Brain microvascular endothelial cell (primary cell): ENCODE data around the gene CACNA1D.

ENCODE experiments used
- DNase-seq: peaks from one replicate; pipeline ENCODE4 v3.0.0-alpha.2; 2020
- H3K27ac ChIP-seq: fragments of 250-450 bp; sonication (Bioruptor Pico); 2 replicates; pipeline ENCODE4 v1.5.1; 2020; ENCODE audit warnings: mild to moderate bottlenecking, moderate library complexity
- H3K27me3 ChIP-seq: fragments of 250-450 bp; sonication (Bioruptor Pico); replicated peaks from 2 replicates; pipeline ENCODE4 v1.5.1; 2020; ENCODE audit warnings: mild to moderate bottlenecking
- H3K36me3 ChIP-seq: fragments of 250-450 bp; sonication (Bioruptor Pico); replicated peaks from 2 replicates; pipeline ENCODE4 v1.5.1; 2020; ENCODE audit warnings: mild to moderate bottlenecking
- H3K4me3 ChIP-seq: 2 replicates; pipeline ENCODE4 v1.5.1; 2011; ENCODE audit warnings: low read depth, mild to moderate bottlenecking, control low read depth, low read length, moderate library complexity
- in situ Hi-C: cut with HindIII; loops from 2 replicates; pipeline ENCODE4 v1.10.0; 2017; ENCODE audit warnings: low sequenced_read_pairs, low pct_ligation_motif_present
- TF ChIP-seq, protein P1 (sequence below): IDR thresholded peaks from 2 replicates; pipeline ENCODE4 v1.5.1; 2011; ENCODE audit warnings: low read depth, mild to moderate bottlenecking, moderate library complexity, low read length, control low read depth, inconsistent platforms; ENCODE audit errors: missing control alignments

CACNA1D gene

DNA sequence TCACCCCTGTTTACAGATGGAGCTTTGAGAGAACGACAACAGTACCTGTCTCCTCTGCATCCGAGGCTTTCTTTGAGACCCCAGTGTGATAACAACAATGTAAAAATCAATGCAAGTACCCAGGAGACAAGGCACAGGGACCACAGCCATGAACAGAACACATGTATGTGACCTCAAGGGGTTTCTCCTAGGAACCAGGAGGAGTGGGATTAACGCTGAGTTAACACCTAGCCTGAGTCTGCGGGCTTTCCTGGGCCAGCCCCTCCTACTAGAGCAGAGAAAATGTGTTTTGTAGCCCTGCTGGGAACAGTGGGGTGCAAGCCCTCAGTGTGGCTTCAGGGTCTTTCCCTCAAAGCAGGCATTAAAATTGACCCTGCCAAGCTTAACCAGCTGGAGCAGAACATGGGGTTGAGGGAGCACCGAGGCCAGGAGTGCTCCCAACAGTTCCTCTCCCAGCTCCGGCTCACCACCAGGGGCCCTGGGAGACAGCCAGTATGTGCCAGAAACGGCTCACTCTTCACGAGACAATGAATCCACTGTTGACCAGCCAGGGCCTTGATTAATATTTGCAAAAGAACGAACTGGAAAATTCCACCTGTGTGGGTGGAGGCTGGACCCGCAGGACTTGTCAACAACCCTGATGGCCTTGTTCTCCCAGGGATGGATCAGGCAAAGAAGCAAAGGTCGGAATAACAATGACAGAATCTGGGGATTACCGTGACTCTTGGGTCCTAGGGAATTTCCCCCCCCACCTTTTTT lies 348.2 kb downstream of the CACNA1D start:
- in situ Hi-C loops, result no loop called here
- TF ChIP-seq, protein P1, sequence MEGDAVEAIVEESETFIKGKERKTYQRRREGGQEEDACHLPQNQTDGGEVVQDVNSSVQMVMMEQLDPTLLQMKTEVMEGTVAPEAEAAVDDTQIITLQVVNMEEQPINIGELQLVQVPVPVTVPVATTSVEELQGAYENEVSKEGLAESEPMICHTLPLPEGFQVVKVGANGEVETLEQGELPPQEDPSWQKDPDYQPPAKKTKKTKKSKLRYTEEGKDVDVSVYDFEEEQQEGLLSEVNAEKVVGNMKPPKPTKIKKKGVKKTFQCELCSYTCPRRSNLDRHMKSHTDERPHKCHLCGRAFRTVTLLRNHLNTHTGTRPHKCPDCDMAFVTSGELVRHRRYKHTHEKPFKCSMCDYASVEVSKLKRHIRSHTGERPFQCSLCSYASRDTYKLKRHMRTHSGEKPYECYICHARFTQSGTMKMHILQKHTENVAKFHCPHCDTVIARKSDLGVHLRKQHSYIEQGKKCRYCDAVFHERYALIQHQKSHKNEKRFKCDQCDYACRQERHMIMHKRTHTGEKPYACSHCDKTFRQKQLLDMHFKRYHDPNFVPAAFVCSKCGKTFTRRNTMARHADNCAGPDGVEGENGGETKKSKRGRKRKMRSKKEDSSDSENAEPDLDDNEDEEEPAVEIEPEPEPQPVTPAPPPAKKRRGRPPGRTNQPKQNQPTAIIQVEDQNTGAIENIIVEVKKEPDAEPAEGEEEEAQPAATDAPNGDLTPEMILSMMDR, result peak; percentile 50

DNA sequence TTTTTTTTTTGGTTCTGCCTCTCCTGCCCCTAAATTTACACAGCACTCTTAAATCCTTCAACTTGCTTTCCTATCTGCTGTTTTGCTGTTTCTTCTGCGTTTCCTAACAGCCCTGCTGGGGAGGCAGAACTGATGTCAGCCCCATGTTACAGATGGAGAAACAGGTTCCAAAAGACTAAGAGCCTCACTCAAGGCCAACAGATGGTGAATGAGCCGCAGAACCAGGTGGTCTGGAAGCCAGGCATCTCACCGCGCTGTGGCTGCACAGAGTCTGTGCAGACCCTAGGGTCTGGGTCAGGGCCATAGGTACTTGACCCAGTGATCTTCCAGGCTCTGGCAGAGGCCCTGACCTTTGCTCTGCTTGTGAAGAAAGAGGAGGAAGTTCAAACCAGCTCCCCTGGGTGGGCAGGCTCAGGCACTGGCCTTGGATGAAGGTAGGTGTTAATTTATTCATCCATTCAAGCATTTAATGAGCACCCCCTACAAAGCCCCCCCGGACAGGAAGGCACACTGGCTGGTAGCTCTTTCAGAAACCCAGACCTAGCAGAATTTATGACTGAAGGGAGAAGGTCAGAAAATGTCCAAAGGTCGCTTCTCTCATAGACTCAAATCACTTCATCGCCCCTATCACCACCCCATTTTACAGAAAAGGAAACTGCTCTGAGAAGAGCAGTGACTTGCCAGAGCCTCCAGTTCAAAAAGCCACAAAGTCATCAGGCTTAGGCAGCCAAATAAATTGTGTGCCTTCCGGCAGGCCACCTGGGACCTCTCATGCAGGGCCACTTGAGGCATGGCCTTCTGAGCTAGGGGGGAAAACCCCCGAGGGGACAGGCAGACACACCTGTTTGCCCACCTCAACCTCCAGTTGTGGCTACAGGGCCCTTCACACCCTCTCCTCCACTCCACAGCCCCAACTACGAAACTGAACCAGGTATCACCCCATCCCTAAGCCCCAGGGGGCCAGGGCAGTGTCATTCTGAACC lies 349.1 kb downstream of the CACNA1D start:
- Histone ChIP-seq H3K4me3 (no peak overlapping the region), H3K36me3 (no peaks in the 10 kb centered on the region), H3K27me3 (peaks cover 20% of the 10 kb centered on the region), H3K27ac (no peak overlapping the region)
- DNase-seq, result no peak
- TF ChIP-seq, protein P1, result no peak
- in situ Hi-C loops, result no loop called here

More for the DNA sequence above, 348.2 kb downstream of the CACNA1D start:
- H3K36me3 ChIP-seq, result no peaks in the 10 kb centered on the region
- H3K27me3 ChIP-seq, result peaks cover 18% of the 10 kb centered on the region
- DNase-seq, result peak; percentile 7
- no peak overlapping the region for H3K27ac ChIP-seq
- H3K4me3 ChIP-seq, result no peak overlapping the region

DNA sequence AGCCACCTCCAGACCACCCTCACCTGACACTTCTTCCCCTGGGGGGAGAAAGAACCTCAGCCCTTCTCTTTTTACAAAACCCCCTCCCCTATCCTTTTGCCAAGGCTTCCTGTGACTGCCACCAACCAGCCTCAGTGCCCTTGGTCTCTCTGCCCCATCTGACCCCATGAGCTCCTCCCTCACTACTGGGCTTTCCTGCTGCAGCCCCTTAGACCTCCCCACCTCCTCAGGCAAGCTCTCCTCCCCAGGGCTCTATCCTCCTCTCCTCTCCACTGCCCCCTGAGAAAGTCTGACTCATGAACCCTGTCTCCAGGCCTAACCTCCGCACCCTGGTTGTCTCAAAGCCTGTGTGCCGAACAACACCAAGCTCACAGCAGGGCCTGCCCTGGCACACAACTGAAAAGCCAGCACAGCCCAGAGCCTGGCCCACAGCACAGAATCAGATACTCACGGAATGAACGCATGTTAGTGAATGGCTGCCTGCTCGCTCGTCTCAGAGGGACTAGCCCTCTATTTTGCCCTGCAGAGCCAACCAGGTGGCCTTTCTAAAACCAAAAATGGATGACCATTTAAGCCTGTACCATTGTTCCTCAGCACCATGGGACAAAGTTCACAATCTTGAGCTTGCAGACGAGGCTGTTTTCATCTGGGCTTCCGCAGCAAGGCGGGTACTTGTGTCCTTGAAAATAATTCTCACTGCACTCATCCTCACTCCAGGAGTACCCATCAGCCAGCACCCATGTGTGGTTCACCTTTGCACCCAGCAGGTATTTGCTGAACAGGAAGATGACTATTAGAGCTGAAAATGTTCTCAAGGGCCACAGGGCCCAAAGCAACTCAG lies 350.1 kb downstream of the CACNA1D start:
- H3K4me3 ChIP-seq, result no peak overlapping the region
- H3K27me3 ChIP-seq, result peaks cover 20% of the 10 kb centered on the region
- H3K27ac ChIP-seq, result no peak overlapping the region
- in situ Hi-C loops, result no loop called here
- TF ChIP-seq, protein P1, result no peak
- no peaks in the 10 kb centered on the region for H3K36me3 ChIP-seq
- no peak for DNase-seq

DNA sequence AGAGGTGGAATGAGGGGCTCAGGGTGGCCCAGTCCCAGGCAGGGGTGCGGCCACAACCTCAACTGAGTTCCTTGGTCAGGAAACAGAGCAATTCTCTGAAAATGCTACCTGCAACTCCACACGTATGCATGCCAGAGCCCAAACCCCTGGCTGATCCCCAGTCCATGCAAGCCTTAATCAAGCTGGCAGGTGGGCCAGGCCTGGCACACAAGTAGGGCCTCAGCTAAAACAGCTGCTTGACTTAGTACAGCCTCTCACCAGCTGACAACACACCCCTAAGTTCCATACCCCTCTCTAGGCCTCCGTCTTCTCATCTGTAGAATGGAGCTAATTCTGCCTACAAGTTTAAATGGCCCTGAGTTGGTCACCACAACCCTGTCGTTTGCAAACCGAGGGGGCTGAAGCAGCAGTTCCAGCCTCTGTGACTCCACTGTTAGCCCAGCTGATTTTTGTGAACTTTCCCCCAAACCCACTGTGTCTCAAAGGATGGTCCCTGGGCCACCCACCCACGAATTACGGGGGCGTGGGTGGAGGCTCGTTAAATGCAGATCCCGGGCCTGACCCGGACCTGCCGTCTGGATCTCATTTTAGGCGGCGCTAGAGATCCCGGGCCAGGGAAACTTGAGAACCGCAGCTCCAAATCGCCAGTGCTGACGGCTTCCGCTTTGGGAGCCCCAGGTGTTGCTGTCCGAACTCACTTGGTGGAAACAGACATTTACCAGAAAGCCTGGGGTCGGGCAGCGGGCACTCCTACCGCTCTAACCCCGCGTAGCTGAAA lies 350.9 kb downstream of the CACNA1D start:
- Histone ChIP-seq H3K27me3 (peaks cover 20% of the 10 kb centered on the region), H3K4me3 (peak overlapping the region; percentile 57), H3K36me3 (no peaks in the 10 kb centered on the region), H3K27ac (no peak overlapping the region)
- TF ChIP-seq, protein P1, result peak; percentile 48
- in situ Hi-C loops, result no loop called here
- peak; percentile 5 for DNase-seq

DNA sequence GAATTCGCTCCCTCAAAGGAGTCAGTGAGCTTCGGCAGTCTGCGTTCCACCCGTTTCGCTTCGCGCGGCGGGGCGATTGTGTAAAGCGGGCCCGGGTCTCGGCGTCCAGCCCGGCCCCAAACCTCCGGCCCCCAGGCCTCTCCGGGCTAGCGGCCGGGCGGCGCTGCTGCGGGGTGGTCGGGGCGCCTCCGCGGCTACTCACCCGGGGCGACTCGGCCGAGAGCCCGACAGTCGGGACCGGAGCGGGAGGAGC lies 351.4 kb downstream of the CACNA1D start:
- in situ Hi-C loops, result no loop called here
- H3K27me3 ChIP-seq, result peaks cover 20% of the 10 kb centered on the region

More for the DNA sequence above, 351.4 kb downstream of the CACNA1D start:
- DNase-seq, result no peak
- H3K4me3 ChIP-seq, result peak overlapping the region; percentile 57
- TF ChIP-seq, protein P1, result no peak
- no peaks in the 10 kb centered on the region for H3K36me3 ChIP-seq
- no peak overlapping the region for H3K27ac ChIP-seq
